ENCODE data around the gene ZBTB47. TPM values are rescaled to one million over a fixed set of nuclear protein-coding genes. Genes with fewer than 3 reads are reported as not detected.

Gene ZBTB47
- polyA plus RNA-seq, 1 donor, result 36.9 TPM

GRCh38 chr3:42685363-42685881, 31.9 kb downstream of the ZBTB47 start, which contains the start of gene KLHL40:
Gene KLHL40 (plus strand): TSS chr3:42685537. CDS start chr3:42685619, 82 bp downstream.
- DNase-seq (ENCODE audit: low read depth), result no peak

- no peak for DNase-seq (ENCODE audit: low read depth)
Observed at GRCh38 chr3:42685891-42686820, 32.7 kb downstream of the ZBTB47 start.

- no peak for DNase-seq (ENCODE audit: low read depth)
Observed at GRCh38 chr3:42686832-42687650, 33.5 kb downstream of the ZBTB47 start.

GRCh38 chr3:42688016-42688415, 34.5 kb downstream of the ZBTB47 start:
- no peak for DNase-seq (ENCODE audit: low read depth)

GRCh38 chr3:42688487-42689420, 35.3 kb downstream of the ZBTB47 start:
- DNase-seq (ENCODE audit: low read depth), result no peak

- DNase-seq (ENCODE audit: low read depth), result no peak
Observed at GRCh38 chr3:42689421-42690014, 36.0 kb downstream of the ZBTB47 start.

GRCh38 chr3:42690191-42690590, 36.7 kb downstream of the ZBTB47 start:
- DNase-seq (ENCODE audit: low read depth), result no peak

GRCh38 chr3:42690766-42691680, 37.5 kb downstream of the ZBTB47 start:
- DNase-seq (ENCODE audit: low read depth), result no peak

GRCh38 chr3:42691816-42692666, 38.5 kb downstream of the ZBTB47 start:
- no peak for DNase-seq (ENCODE audit: low read depth)

GRCh38 chr3:42692667-42693529, 39.4 kb downstream of the ZBTB47 start:
- no peak for DNase-seq (ENCODE audit: low read depth)

GRCh38 chr3:42693530-42693930, 40.0 kb downstream of the ZBTB47 start:
- no peak for DNase-seq (ENCODE audit: low read depth)

GRCh38 chr3:42694366-42694765, 40.9 kb downstream of the ZBTB47 start:
- no peak for DNase-seq (ENCODE audit: low read depth)

GRCh38 chr3:42696356-42697288, 43.1 kb downstream of the ZBTB47 start:
- DNase-seq (ENCODE audit: low read depth), result no peak

- DNase-seq (ENCODE audit: low read depth), result no peak
Observed at GRCh38 chr3:42697289-42698051, 44.0 kb downstream of the ZBTB47 start.

- no peak for DNase-seq (ENCODE audit: low read depth)
Observed at GRCh38 chr3:42698216-42698910, 44.9 kb downstream of the ZBTB47 start.

Data from forelimb muscle (tissue), 1 donor.